GM21723 (cell line): ENCODE results near the gene C3orf80.
"Not testable (repeated sequence)": the region's sequence is repeated elsewhere in the genome, so short reads cannot be mapped to it uniquely, and the experiment has no call there.

Experiments used
- ATAC-seq: cut with Tn5 transposase; IDR thresholded peaks from one replicate; pipeline ENCODE4 v1.9.1; 2021; ENCODE audit warnings: mild to moderate bottlenecking, moderate library complexity; ENCODE audit not compliant: unreplicated experiment

The C3orf80 gene

GRCh38 chr3:160225176-160226025 lies at the start of gene C3orf80:
Gene C3orf80 (plus strand): TSS chr3:160225422. CDS start chr3:160225636, 214 bp downstream.
- peak; percentile 85 for ATAC-seq

- no peak for ATAC-seq
These were observed 48.3 kb upstream of the C3orf80 start for GRCh38 chr3:160176923-160177322.

DNA sequence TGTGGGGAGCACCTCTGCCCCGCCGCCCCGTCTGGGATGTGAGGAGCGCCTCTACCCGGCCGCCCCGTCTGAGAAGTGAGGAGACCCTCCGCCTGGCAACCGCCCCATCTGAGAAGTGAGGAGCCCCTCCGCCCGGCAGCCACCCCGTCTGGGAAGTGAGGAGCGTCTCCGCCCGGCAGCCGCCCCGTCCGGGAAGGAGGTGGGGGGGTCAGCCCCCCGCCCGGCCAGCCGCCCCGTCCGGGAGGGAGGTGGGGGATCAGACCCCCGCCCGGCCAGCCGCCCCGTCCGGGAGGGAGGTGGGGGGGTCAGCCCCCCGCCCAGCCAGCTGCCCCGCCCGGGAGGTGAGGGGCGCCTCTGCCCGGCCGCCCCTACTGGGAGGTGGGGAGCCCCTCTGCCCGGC lies 46.6 kb upstream of the C3orf80 start:
- ATAC-seq: not testable (repeated sequence)

GRCh38 chr3:160179403-160179802 lies 45.8 kb upstream of the C3orf80 start:
- not testable (repeated sequence) for ATAC-seq

DNA sequence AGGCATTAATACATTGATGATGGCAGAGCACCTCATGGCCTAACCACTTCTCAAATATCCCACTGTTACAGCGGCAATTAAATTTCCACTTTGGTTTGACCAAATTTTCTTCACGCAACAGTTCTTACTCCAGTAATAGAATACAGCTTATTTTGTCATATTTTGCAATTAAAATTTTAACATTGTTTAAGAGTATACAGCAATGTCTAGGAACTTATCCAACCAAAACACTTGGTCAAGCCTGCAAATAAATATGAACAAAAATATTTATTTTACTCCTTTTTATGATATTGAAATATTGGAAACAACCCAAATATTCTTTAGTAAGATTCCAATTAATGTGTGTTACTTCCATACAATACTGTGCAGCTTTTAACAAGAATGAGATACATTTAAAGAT lies 45.3 kb upstream of the C3orf80 start:
- ATAC-seq: no peak

DNA sequence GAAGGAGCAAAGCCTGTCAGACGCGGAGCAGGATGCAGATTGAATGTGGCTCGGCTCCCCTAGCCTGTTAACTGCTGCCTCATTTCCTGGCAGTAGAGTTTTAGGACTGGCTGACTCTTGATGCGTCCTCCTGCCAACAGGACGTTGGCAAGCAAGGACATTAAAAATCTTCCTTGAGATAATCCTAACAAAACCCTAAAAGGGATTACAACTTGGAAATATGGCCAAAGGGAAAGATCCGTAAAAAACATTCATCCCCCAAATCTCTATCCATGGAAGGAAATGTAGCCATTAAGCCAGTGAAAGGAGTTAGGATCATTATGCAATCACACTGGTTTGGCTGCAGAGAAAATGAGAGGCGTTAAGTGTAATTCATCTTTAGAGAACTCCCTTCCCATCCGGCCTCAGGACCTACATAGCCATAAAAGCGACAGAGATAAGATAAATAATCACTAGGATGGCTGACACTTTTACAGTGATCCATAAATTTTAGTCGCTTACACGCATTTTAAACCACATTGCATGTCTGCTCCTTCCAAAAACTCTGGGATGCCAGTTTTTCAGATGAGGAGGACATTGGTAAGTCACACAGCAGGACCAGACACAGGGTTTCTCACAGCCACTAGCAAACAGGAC lies 44.5 kb upstream of the C3orf80 start:
- no peak for ATAC-seq

GRCh38 chr3:160183345-160184076 lies 41.7 kb upstream of the C3orf80 start:
- ATAC-seq: no peak

DNA sequence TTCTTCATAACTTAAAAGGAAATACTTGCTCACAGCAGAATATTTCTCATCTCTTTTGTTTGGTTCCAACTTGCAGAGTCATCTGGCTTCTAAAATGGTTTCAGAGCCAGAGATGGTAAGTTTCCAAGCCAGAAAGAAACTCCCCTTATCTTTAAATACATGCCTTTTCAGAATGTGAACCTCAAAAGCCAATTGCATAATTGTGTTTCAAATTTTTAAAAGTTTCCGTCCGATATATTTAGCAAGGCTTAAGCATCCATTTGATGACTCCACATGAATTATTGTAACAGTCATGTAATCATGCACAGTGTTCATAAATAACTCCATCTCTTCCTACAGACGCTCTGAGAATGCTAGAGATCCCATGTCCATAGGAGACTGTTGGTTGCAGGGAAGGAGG lies 40.6 kb upstream of the C3orf80 start:
- no peak for ATAC-seq

DNA sequence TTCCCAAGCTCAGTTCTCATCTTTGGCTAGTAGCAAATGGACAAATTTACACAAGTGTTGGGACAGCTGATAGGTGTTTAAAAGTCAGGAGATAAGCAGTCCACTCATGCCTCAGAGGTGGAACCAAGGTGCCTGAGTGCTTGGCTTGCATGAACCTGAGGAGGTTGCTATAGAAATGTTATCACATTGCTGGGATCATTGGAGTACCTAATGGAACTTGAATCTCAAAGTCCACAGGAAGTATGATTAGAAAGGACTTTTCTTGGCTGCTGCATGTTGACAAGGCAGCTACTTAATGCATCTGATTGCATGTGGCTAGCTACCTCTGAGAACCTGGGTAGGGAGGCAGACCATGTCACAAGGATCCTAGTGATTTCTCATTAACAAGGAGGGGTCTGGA lies 39.5 kb upstream of the C3orf80 start:
- no peak for ATAC-seq

- no peak for ATAC-seq
These were observed 37.9 kb upstream of the C3orf80 start for GRCh38 chr3:160187288-160187687.

- no peak for ATAC-seq
These were observed 32.8 kb upstream of the C3orf80 start for GRCh38 chr3:160192310-160193029.

GRCh38 chr3:160193644-160194192 lies 31.5 kb upstream of the C3orf80 start:
- no peak for ATAC-seq

DNA sequence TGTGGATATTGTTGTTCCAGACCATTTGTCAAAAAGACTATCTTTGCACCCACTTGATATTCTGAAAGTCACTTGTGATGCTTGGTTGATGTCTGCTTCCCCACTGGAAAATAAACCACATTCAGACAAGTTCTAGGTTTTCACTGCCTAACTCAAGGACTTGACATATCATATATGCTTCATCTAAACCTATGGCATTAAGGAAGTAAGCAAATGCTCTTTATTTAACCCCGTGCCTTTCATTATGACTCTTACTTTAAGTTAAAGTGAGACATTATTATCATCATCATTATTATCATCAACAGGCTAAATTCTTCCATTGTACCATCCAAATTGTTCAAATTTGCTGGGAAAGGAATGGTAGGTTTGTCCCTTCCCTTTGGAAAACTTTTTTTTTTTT lies 30.8 kb upstream of the C3orf80 start:
- no peak for ATAC-seq

GRCh38 chr3:160195106-160195505 lies 30.1 kb upstream of the C3orf80 start:
- ATAC-seq: no peak

GRCh38 chr3:160196511-160197104 lies 28.6 kb upstream of the C3orf80 start:
- ATAC-seq: no peak

GRCh38 chr3:160199108-160199507 lies 26.1 kb upstream of the C3orf80 start:
- no peak for ATAC-seq

DNA sequence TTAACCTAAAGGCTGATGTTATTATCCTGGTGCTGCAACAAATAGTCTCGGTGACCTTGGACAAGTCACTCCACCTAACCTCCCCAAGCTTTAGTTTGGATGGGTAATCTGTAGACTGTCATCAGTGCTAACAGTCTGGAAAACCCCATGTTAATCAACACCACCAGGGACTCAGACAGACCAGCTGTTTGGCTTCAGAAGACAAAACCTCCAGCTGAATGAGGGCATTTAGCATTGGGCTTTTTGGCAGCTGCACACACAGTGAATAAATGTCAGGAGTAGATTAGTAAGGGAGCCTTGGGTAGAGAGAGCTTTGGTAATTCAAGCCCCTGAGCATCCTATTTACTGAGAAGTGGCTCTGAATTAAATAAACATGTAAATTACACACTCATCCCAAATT lies 24.9 kb upstream of the C3orf80 start:
- ATAC-seq: no peak

DNA sequence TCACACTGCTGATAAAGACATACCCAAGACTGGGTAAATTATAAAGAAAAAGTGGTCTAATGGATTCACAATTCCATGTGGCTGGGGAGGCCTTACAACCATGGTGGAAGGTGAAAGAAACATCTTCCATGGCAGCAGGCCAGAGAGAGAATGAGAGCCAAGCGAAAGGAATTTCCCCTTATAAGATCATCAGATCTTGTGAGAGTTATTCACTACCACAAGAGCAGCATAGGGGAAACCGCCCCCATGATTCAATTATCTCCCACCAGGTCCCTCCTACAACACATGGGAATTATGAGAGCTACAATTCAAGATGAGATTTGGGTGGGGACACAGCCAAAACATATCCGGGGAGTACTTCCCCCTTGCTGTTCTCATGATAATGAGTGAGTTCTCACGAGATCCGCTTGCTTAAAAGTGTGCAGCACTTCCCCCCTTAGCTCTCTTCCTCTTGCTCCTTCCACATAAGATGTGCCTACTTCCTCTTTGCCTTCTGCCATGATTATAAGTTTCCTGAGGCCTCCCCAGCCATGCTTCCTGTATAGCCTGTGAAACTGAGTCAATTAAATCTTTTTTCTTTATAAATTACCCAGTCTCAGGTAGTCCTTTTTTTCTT lies 20.7 kb upstream of the C3orf80 start:
- not testable (repeated sequence) for ATAC-seq

DNA sequence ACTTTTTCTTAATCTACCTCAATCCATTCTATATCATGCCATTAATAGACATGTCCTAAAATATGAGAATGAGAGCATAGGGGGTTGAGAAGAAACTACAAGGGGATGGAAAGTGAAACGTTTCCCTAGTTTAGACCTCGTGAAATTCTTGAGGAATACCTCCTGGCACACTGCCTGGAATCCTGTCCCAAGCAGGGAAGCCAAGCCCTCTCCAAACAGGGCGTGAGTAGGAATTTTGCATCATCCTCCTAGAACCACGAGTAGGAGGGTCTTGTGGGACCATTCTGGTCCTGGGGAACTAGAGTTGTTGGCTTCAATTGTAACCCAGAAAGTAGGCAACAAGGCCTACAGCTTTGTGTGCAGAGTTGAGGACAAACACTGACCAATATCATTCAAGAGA lies 19.6 kb upstream of the C3orf80 start:
- no peak for ATAC-seq

DNA sequence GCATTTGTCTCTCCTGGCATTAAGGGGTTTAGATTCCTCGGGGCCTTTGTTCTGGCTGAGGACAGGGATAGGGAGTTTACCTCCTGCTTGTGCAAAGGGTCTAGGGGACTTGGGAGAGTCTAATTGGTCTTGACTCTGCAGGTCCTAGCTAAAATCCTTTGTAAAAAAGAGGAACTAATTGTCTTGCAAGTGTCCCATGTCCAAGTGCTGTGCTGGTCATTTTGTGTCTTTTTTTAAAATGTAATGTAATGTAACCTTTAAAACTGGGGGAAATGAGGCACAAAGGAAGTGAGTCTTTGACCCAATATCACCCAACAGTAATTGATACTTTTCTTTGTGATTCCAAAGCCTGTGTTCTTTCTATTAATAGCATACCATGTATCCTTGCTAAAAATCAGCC lies 14.9 kb upstream of the C3orf80 start:
- no peak for ATAC-seq
